DND-41 (cell line): ENCODE measurements around the gene MME.

Experiments
- ATAC-seq: fragments of 200-7000 bp; cut with Tn5 transposase; 3 replicates; pipeline ENCODE4 v1.9.1; 2021; ENCODE audit warnings: low read depth; ENCODE audit not compliant: insufficient read depth
- DNase-seq: peaks from one replicate; pipeline ENCODE4 v3.0.0-alpha.2; 2020
- H2AFZ ChIP-seq: 2 replicates; pipeline ENCODE4 v1.6.0; 2012; ENCODE audit warnings: low read depth, low read length
- H3K27ac ChIP-seq: 2 replicates; pipeline ENCODE4 v1.5.1; 2012; ENCODE audit warnings: low read length, inconsistent platforms
- H3K27me3 ChIP-seq: fragments of 200-600 bp; sonication (generic); 2 replicates; pipeline ENCODE4 v1.6.0; 2012; ENCODE audit warnings: low read length, mild to moderate bottlenecking, inconsistent platforms; ENCODE audit not compliant: insufficient read depth, poor library complexity
- H3K36me3 ChIP-seq: 2 replicates; pipeline ENCODE4 v1.5.1; 2012; ENCODE audit warnings: low read length, inconsistent platforms; ENCODE audit not compliant: insufficient read depth
- H3K4me1 ChIP-seq: 2 replicates; pipeline ENCODE4 v1.5.1; 2012; ENCODE audit warnings: mild to moderate bottlenecking, low read length; ENCODE audit not compliant: insufficient read depth
- H3K4me2 ChIP-seq: 2 replicates; pipeline ENCODE4 v1.6.0; 2012; ENCODE audit warnings: mild to moderate bottlenecking, moderate library complexity, low read length, inconsistent platforms; ENCODE audit not compliant: insufficient read depth
- H3K4me3 ChIP-seq, 2 experiments: fragments of 200-600 bp in 1 of 2; shearing (Covaris generic) in 1 of 2; 2 replicates each; pipeline ENCODE4 v1.5.1; 2012 to 2016; ENCODE audit warnings: inconsistent platforms in 2 of 2, low read length in 2 of 2, mild to moderate bottlenecking in 2 of 2, low read depth in 1 of 2, moderate library complexity in 1 of 2
- H3K79me2 ChIP-seq: 2 replicates; pipeline ENCODE4 v1.6.0; 2012; ENCODE audit warnings: low read length, inconsistent platforms; ENCODE audit not compliant: insufficient read depth
- H3K9ac ChIP-seq: 2 replicates; pipeline ENCODE4 v1.6.0; 2012; ENCODE audit warnings: low read depth, mild to moderate bottlenecking, inconsistent platforms, low read length, moderate library complexity
- H3K9me3 ChIP-seq: 2 replicates; pipeline ENCODE4 v1.5.1; 2012; ENCODE audit warnings: low read length, moderate library complexity, mild to moderate bottlenecking, inconsistent platforms; ENCODE audit not compliant: insufficient read depth, severe bottlenecking
- H4K20me1 ChIP-seq: 2 replicates; pipeline ENCODE4 v1.6.0; 2012; ENCODE audit warnings: low read length; ENCODE audit not compliant: insufficient read depth
- EZH2 ChIP-seq: IDR thresholded peaks from 3 replicates; pipeline ENCODE4 v1.6.1; 2012; ENCODE audit warnings: borderline replicate concordance, low read depth, mild to moderate bottlenecking, moderate library complexity, low read length, inconsistent platforms; ENCODE audit not compliant: severe bottlenecking
- TF ChIP-seq, protein P1 (sequence below): IDR thresholded peaks from 2 replicates; pipeline ENCODE4 v1.5.1; 2012; ENCODE audit warnings: borderline replicate concordance, low read length, moderate library complexity, mild to moderate bottlenecking; ENCODE audit not compliant: poor library complexity, severe bottlenecking; ENCODE audit errors: extremely low read depth

MME gene

GRCh38 chr3:155189478-155189877, 109.4 kb downstream of the MME start:
- Histone ChIP-seq H3K4me2 (no peak overlapping the region), H3K79me2 (no peaks in the 10 kb centered on the region), H3K4me1 (0 out of 2 replicates have a peak, but pooled peaks cover 1% of the 10 kb centered on the region), H4K20me1 (no peaks in the 10 kb centered on the region), H3K9me3 (no peaks in the 10 kb centered on the region), H3K27me3 (no peaks in the 10 kb centered on the region), H2AFZ (no peak overlapping the region), H3K27ac (no peak overlapping the region), H3K4me3 (no peak overlapping the region), H3K9ac (no peak overlapping the region), H3K36me3 (0 out of 2 replicates have a peak, but pooled peaks cover 1% of the 10 kb centered on the region)
- ATAC-seq: no peak
- DNase-seq: no peak
- no peak for TF ChIP-seq EZH2
- TF ChIP-seq, protein P1, sequence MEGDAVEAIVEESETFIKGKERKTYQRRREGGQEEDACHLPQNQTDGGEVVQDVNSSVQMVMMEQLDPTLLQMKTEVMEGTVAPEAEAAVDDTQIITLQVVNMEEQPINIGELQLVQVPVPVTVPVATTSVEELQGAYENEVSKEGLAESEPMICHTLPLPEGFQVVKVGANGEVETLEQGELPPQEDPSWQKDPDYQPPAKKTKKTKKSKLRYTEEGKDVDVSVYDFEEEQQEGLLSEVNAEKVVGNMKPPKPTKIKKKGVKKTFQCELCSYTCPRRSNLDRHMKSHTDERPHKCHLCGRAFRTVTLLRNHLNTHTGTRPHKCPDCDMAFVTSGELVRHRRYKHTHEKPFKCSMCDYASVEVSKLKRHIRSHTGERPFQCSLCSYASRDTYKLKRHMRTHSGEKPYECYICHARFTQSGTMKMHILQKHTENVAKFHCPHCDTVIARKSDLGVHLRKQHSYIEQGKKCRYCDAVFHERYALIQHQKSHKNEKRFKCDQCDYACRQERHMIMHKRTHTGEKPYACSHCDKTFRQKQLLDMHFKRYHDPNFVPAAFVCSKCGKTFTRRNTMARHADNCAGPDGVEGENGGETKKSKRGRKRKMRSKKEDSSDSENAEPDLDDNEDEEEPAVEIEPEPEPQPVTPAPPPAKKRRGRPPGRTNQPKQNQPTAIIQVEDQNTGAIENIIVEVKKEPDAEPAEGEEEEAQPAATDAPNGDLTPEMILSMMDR: no peak

DNA sequence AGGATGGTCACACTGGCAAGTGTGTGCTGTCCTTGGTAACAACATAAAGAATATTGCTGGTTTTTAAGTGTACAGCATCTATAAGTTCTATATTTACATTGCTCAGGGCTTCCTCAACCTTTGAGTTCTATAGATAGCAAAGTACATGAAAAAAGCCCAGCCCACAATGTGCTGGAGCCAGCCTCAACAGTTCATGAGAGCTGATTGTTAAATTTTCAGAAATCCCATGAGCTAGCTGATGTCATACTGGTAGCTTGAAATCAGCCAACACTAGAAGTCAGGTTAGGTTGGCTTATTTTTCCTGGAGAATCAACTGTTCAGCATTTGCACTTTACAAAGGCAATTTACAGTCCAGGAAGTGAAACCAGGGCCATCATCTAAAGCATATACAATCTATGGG, 110.6 kb downstream of the MME start:
- no peaks in the 10 kb centered on the region for H4K20me1 ChIP-seq
- TF ChIP-seq, protein P1: no peak
- no peak for TF ChIP-seq EZH2
- H3K4me2 ChIP-seq: no peak overlapping the region
- no peak overlapping the region for H3K27ac ChIP-seq
- no peak overlapping the region for H3K4me3 ChIP-seq
- no peak overlapping the region for H2AFZ ChIP-seq
- no peak overlapping the region for H3K9ac ChIP-seq
- H3K36me3 ChIP-seq: no peaks in the 10 kb centered on the region
- ATAC-seq (no peak), DNase-seq (no peak)
- no peaks in the 10 kb centered on the region for H3K9me3 ChIP-seq
- no peaks in the 10 kb centered on the region for H3K79me2 ChIP-seq
- H3K4me1 ChIP-seq: no peaks in the 10 kb centered on the region
- H3K27me3 ChIP-seq: no peaks in the 10 kb centered on the region

- Histone ChIP-seq H3K36me3 (no peaks in the 10 kb centered on the region), H3K4me2 (no peak overlapping the region), H3K27me3 (no peaks in the 10 kb centered on the region), H3K4me3 (no peak overlapping the region), H2AFZ (no peak overlapping the region), H3K79me2 (no peaks in the 10 kb centered on the region), H3K9ac (no peak overlapping the region), H3K27ac (no peak overlapping the region), H3K9me3 (no peaks in the 10 kb centered on the region), H4K20me1 (no peaks in the 10 kb centered on the region), H3K4me1 (no peaks in the 10 kb centered on the region)
- TF ChIP-seq, protein P1: no peak
- no peak for TF ChIP-seq EZH2
- ATAC-seq: no peak
- DNase-seq: no peak
Observed at GRCh38 chr3:155192957-155193746, 113.0 kb downstream of the MME start.
